CD4-positive, alpha-beta T cell treated with Interleukin-15 for 4 hours (primary cell): Measurements from ENCODE around the gene PPARG.
"Not testable (repeated sequence)": the region's sequence is repeated elsewhere in the genome, so short reads cannot be mapped to it uniquely, and the experiment has no call there.

Experiments
- DNase-seq: peaks from one replicate; pipeline ENCODE4 v3.0.0-alpha.2; 2020; ENCODE audit warnings: low spot score

PPARG gene

GRCh38 chr3:12288182-12289129 lies at the start of gene PPARG:
TSS of gene PPARG (plus strand) at chr3:12289070. CDS start at chr3:12379712, 90,642 bp downstream.
- no peak for DNase-seq

DNA sequence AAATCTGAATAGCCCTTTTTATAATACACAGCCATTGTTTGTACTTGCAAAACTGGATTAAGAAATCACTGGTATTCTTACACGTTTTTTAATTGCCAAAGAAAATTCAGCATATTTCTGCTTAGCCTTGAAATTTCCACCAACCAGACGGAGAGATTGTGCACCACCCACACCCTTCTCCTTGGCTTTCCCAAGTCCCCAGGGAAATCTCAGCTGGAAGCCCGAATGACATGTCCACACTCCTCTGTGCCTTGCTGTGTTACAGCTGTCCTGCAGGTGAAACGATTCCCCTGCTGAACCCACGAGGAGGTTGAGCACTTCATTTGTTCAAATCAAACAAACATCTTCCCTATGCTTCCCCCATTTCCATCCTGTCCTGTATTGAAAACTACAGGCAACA lies 49.6 kb upstream of the PPARG start:
- no peak for DNase-seq

- DNase-seq = no peak
Measured at GRCh38 chr3:12242772-12243171, 46.1 kb upstream of the PPARG start.

- no peak for DNase-seq
Measured at GRCh38 chr3:12246497-12247163, 42.2 kb upstream of the PPARG start.

DNA sequence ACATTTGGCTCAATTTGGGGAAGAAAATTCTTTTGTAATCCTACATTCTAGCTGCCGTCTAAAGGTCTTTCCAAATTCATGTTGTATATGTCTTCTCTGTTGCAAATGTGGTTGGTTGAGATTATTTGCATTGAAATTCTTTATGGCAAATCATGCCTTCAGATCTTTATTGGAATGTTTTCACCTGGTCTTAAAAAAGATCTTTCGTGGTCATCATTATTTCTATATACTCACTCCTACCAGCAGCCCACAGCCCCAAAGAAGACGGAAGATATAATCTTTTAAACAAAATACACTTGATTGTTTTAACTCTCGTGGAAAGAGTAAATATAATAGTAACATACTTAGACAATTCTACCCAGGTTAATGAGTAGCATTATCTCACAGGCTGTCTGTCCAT lies 41.5 kb upstream of the PPARG start:
- no peak for DNase-seq

- DNase-seq = no peak
Measured at GRCh38 chr3:12249519-12249918, 39.4 kb upstream of the PPARG start.

DNA sequence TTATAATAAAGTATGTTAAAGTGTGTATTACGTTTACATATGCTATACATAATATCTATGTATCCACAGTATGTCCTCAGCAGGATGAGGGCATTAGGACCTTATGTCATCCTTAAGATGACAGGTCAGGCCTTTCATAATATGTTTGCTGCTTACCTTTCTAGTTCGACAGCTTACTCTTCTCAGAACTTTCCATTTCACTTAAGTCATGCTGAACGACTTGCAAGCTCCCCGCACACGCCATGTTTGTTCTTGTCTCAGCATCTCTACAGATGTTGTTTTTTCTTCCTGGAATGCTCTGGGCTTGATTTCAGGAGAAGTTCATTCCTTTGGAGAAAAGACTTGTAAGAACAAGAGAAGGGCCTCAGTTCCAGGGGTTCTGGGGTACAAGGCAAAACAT lies 36.0 kb upstream of the PPARG start:
- no peak for DNase-seq

- DNase-seq = no peak
Measured at GRCh38 chr3:12253516-12254343, 35.1 kb upstream of the PPARG start.

- no peak for DNase-seq
Measured at GRCh38 chr3:12255393-12255792, 33.5 kb upstream of the PPARG start.

DNA sequence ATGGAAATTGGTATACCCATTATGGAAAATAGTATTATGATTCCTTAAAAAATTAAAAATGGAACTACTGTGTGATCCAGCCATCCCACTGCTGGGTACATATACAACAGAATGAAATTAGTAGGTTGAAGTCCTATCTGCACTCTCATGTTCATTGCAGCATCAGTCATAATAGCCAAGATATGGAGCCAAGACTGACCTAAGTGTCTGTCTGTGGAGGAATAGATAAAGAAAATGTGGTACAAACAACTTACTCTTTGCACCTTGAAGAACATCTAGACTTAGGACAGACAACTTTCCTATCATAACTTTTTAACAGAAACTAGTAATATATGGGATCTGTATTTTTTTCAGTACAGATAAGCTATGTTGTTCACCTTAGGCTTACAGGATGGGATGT lies 30.0 kb upstream of the PPARG start:
- DNase-seq = no peak

- not testable (repeated sequence) for DNase-seq
Measured at GRCh38 chr3:12262173-12262572, 26.7 kb upstream of the PPARG start.

- no peak for DNase-seq
Measured at GRCh38 chr3:12265508-12265907, 23.4 kb upstream of the PPARG start.

DNA sequence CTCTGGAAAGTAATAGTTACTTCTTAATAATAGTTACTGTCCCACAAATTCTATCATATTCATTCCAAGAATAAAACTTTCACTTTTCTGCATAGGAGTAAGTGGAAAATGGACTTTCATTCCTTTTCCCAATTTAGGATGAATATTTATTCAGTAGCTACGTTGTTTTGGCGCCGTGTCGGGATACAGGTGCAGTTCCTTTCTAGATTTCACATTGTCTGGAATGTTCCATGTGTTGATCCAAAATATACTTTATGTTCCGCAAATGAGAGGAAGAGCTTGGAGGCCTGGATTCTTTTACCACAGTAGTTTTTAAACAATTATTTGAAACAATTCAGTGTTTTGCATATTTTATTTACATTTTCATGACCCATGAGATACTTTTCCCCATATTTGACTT lies 22.8 kb upstream of the PPARG start:
- DNase-seq = no peak

DNA sequence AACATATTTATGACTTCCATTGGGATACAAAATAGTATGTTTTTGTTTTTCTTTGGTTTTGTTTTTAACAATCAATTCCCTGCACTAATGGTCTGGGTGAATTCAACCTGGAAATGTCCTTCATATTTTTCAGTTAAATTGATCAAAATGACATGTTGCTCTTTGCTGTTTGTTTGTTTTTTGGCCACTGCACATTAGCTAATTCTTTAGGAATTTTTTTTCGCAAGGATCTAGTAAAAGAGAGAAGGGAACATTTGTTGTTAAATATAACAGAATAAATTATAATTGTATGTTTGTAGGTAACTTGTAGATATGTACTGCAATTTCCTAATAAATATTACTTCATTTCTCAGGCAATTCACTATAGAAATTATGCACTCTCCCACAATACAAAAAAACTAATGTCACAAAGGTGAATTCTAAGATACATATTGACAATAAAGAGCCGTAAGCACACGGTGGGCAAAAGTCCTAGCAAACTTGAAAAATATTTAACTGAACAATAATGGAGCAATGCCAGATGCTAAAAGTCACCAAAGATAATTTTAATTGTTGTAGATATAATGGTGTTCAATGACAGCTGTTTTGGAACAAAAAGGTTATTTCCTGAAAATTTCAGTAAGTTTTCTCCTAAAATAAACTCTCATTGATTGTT lies 21.4 kb upstream of the PPARG start:
- no peak for DNase-seq

DNA sequence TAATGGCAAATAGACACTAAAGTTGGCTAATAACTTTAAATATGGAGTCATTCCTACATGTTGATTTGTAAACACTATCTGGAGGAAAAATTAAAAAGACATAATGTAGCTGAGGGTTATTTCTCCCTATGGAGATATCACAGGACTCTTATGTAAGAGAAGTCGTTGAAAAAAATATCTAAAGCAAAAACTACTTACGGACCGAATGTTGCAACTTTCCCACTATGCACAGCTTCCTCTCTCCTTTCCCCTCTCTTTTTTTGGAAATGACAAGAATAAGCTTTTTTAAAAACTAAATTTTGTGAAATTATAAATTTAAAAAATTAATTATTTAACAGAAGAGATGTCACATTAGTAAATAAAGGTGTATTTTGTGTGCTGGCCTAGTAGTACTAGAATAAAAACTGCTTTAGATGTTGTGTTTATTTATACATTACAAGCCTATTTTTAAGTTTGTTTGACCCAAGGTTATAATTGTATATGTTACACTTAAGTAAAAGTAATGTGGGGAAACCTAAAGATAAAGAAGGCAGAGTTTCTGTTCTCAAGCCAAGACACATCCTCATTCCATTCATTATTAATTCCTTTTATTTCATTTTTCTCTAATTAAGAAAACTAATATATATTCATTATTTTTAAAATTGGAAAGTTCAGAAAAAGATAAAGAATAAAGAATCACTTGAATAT lies 20.7 kb upstream of the PPARG start:
- DNase-seq = no peak

DNA sequence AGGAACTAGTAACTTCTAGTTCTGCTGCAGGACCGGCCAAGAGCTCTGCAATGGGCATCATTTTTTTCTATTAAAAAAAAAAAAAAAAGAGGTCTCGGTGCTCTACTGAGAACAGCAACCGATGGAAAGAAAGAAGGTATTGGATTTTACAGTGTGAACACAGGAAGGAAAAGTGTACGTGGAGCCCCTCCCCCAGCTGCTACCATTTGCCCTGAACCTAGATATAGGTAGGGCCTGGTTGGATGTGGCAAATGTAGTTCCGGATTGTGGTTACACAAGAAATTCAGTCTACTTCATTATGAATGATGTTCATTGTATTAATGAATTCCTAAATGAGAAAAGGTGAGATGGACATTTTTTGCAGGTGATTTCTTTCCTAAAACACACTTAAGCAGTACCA lies 17.9 kb upstream of the PPARG start:
- DNase-seq = no peak

GRCh38 chr3:12273045-12273695 lies 15.7 kb upstream of the PPARG start:
- DNase-seq = no peak

GRCh38 chr3:12275974-12276650 lies 12.8 kb upstream of the PPARG start:
- DNase-seq = no peak

GRCh38 chr3:12276827-12277226 lies 12.0 kb upstream of the PPARG start:
- not testable (repeated sequence) for DNase-seq

DNA sequence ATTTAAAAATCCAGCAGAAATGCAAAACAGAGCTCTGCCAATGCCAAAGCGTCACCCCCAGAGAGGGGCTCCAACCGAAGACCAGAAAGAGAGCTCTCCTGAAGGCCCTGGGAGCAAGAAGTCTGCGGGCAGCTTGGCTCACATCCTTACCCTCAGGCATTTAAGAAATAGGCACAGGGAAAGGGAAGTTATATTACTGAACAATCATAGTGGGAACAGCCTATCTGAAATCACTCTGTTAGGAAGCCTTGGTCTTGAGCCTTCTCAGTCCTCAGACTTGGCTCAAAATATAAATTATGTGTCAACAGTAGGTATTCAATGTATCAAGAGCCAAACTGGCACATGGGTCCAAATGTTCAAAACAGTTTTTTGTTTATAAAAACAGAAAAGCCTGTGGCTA lies 10.3 kb upstream of the PPARG start:
- DNase-seq = no peak
